Measurements from ENCODE around the gene FLT3.
A peak's percentile ranks its signal among the peaks of the same experiment; 100 is the strongest.

- no peak for TF ChIP-seq YY1 (IDR thresholded peaks at IDR 0.05; ENCODE audit: insufficient read depth, insufficient read length)
- no peak for TF ChIP-seq ZNF274 (IDR thresholded peaks at IDR 0.05; ENCODE audit: low read depth, low read length)
- peak; percentile 59 for TF ChIP-seq SUZ12 (IDR thresholded peaks at IDR 0.05; ENCODE audit: extremely low read depth, insufficient read depth, insufficient read length)
These were observed 139.8 kb downstream of the FLT3 start for GRCh38 chr13:27960362-27961226.
